Panc1 (cell line): Measurements from ENCODE around the gene PDE1A. TPM values are rescaled to one million over a fixed set of nuclear protein-coding genes. Genes with fewer than 3 reads are reported as not detected.

Experiments used
- ATAC-seq: fragments of 200-7000 bp; cut with Tn5 transposase; 2 replicates; pipeline ENCODE4 v1.9.1; 2020; ENCODE audit warnings: mild to moderate bottlenecking, moderate library complexity
- BruUV-seq: library from RNA; stranded (reverse); fragments of 400-500 nt; replicated peaks from 2 replicates; lab custom pipeline; 2021; lab: Mats Ljungman, UMichigan
- CTCF ChIA-PET: fragments of 300-600 bp; sonication (Branson Sonifier 250); formaldehyde crosslinking; loops from one replicate; lab custom pipeline; 2022; ENCODE audit warnings: antibody characterized with exemption; lab: Charles Lee
- POLR2A ChIA-PET: fragments of 300-600 bp; sonication (Branson Sonifier 250); formaldehyde crosslinking; loops from one replicate; lab custom pipeline; 2022; ENCODE audit warnings: antibody characterized with exemption; lab: Charles Lee
- DNase-seq: peaks from one replicate; pipeline ENCODE4 v3.0.0-alpha.2; 2010; ENCODE audit warnings: low read depth, low spot score
- H3K27ac ChIP-seq: 2 replicates; pipeline ENCODE4 v1.5.1; 2011; ENCODE audit warnings: mild to moderate bottlenecking, low read length, inconsistent platforms
- H3K27me3 ChIP-seq: fragments of 200-500 bp; sonication (Bioruptor generic); 2 replicates; pipeline ENCODE4 v1.6.0; 2014; ENCODE audit warnings: low read length, inconsistent platforms; ENCODE audit not compliant: control insufficient read depth, insufficient read depth
- H3K36me3 ChIP-seq: fragments of 200-500 bp; sonication (Bioruptor generic); 2 replicates; pipeline ENCODE4 v1.5.1; 2014; ENCODE audit warnings: inconsistent platforms, mild to moderate bottlenecking, low read length, moderate library complexity; ENCODE audit not compliant: control insufficient read depth, insufficient read depth
- H3K4me1 ChIP-seq: 2 replicates; pipeline ENCODE4 v1.5.1; 2011; ENCODE audit warnings: inconsistent platforms, mild to moderate bottlenecking, low read length, moderate library complexity; ENCODE audit not compliant: control insufficient read depth, insufficient read depth
- H3K4me3 ChIP-seq, 2 experiments: 2 replicates each; pipeline ENCODE4 v1.5.1; 2011 to 2012; ENCODE audit warnings: low read depth in 2 of 2, low read length in 2 of 2, mild to moderate bottlenecking in 2 of 2, inconsistent platforms in 1 of 2, moderate library complexity in 1 of 2
- H3K9me3 ChIP-seq: fragments of 200-500 bp; sonication (Bioruptor generic); 2 replicates; pipeline ENCODE4 v1.5.1; 2014; ENCODE audit warnings: low read depth, mild to moderate bottlenecking, inconsistent platforms, low read length, moderate library complexity; ENCODE audit not compliant: control insufficient read depth, insufficient read depth
- CTCF ChIP-seq: fragments of 450-650 bp; IDR thresholded peaks from 2 replicates; pipeline ENCODE4 v1.5.1; 2017; ENCODE audit warnings: mild to moderate bottlenecking
- POLR2AphosphoS5 ChIP-seq: IDR thresholded peaks from 2 replicates; pipeline ENCODE4 v1.6.1; 2012; ENCODE audit warnings: mild to moderate bottlenecking, low read depth, low read length, moderate library complexity
- REST ChIP-seq, 2 experiments: IDR thresholded peaks; 2 replicates each; pipeline ENCODE4 v1.6.1; 2011 to 2012; ENCODE audit warnings: low read depth in 2 of 2, control low read depth in 1 of 2, low read length in 1 of 2, mild to moderate bottlenecking in 1 of 2, moderate library complexity in 1 of 2; ENCODE audit not compliant: insufficient read depth in 1 of 2
- SIN3A ChIP-seq: IDR thresholded peaks from 2 replicates; pipeline ENCODE4 v1.6.1; 2012; ENCODE audit warnings: low read depth, mild to moderate bottlenecking, low read length, moderate library complexity, borderline replicate concordance; ENCODE audit not compliant: insufficient read depth
- TCF7L2 ChIP-seq: IDR thresholded peaks from 2 replicates; pipeline ENCODE4 v1.6.1; 2011; ENCODE audit warnings: mild to moderate bottlenecking, low read depth, low read length, inconsistent platforms
- in situ Hi-C: cut with HindIII; loops from 2 replicates; pipeline ENCODE4 v1.10.0; 2016; ENCODE audit warnings: low sequenced_read_pairs, low pct_unique_long_range_greater_than_20kb
- intact Hi-C: fragments of 100-400 bp; cut with micrococcal nuclease; formaldehyde crosslinking; loops from one replicate; pipeline ENCODE4 v1.10.0; 2022; ENCODE audit not compliant: unreplicated experiment
- total RNA-seq: library from RNA; stranded (reverse); gene quantifications from one replicate; pipeline ENCODE4 v1.2.1, GENCODE V29; 2021; ENCODE audit not compliant: unreplicated experiment

Gene PDE1A
- total RNA-seq, 1 experiment from 2014 or later, result 0.08 TPM

GRCh38 chr2:182226807-182227206 lies 200.0 kb downstream of the PDE1A start:
- ATAC-seq, result no peak
- CTCF ChIA-PET, result interaction anchor here (0.6 kb wide), 1 partner anchor 401 kb away, joined by 4 read pairs; no protein-coding TSS in a partner anchor

DNA sequence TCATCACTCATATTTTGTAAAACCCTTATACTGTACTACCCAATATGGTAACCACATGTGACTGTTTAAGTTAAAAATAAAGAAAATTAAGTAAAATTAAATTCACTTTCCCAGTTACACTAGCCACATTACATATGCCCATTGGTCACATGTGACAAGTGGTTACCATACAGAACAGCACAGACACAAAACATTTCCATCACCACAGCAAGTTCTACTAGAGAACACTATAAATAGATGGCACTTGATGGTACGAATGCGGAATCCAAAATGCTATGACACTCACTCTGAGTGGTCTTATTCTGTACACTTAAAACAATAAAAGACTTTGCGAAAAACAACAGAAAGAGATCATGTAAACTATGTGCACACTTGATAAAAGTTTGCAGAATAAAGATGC lies 202.2 kb downstream of the PDE1A start:
- ATAC-seq (no peak), DNase-seq (no peak)
- Histone ChIP-seq H3K4me3 (no peak overlapping the region), H3K27me3 (no peaks in the 10 kb centered on the region), H3K9me3 (no peaks in the 10 kb centered on the region), H3K36me3 (no peaks in the 10 kb centered on the region), H3K27ac (no peak overlapping the region), H3K4me1 (no peaks in the 10 kb centered on the region)
- in situ Hi-C loops, result no loop called here
- BruUV-seq, result no TSS peak
- TF ChIP-seq CTCF, result no peak
- TF ChIP-seq POLR2AphosphoS5, result no peak
- no peak for TF ChIP-seq SIN3A
- TF ChIP-seq REST (IDR thresholded peaks at IDR 0.05; ENCODE audit: insufficient read depth in 1 of 2, low read depth in 2 of 2, low read length in 1 of 2), result no peak
- no peak for TF ChIP-seq TCF7L2
- ChIA-PET CTCF (no interaction called here), POLR2A (no interaction called here)
- intact Hi-C loops, result no loop called here

More at GRCh38 chr2:182226807-182227206, 200.0 kb downstream of the PDE1A start:
- BruUV-seq, result no TSS peak
- TF ChIP-seq POLR2AphosphoS5 (no peak), REST (IDR thresholded peaks at IDR 0.05; ENCODE audit: insufficient read depth in 1 of 2, low read depth in 2 of 2, low read length in 1 of 2) (no peak), CTCF (no peak), TCF7L2 (no peak), SIN3A (no peak)
- Histone ChIP-seq H3K4me3 (no peak overlapping the region), H3K9me3 (no peaks in the 10 kb centered on the region), H3K4me1 (no peaks in the 10 kb centered on the region), H3K27me3 (no peaks in the 10 kb centered on the region), H3K27ac (no peak overlapping the region), H3K36me3 (no peaks in the 10 kb centered on the region)
- no peak for DNase-seq
- in situ Hi-C loops (no loop called here), intact Hi-C loops (no loop called here)
- POLR2A ChIA-PET, result no interaction called here
